ENCODE measurements around the gene CACNA1C.

DNA sequence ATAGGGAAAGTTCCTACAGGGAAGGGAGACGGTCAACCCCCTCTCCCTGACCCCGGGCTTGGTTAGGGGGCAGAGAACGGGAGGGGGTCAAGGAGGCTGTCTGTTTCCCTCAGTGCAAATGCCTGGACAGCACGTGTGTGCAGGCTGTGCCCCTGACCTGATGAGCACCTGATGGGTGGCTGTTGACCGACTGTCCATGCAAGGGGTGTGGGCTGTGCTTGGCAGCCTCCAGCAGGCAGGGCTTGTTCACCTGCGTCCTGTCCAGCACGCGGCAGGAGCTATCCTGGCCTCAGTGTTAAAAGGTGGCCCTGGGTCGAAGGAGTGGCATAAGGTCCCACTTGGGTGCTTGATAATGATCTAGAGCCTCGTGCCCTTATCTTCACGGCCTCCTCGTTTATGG lies 221.0 kb downstream of the CACNA1C start:
- no peak for TF ChIP-seq POLR2A (IDR thresholded peaks at IDR 0.05; ENCODE audit: low read depth, low read length)
- TF ChIP-seq POLR2AphosphoS5 (IDR thresholded peaks at IDR 0.05; ENCODE audit: low read depth, low read length), result no peak
- no peak for TF ChIP-seq POU2F2 (IDR thresholded peaks at IDR 0.05; ENCODE audit: low read depth, low read length)
- no peak for TF ChIP-seq TAF1 (IDR thresholded peaks at IDR 0.05; ENCODE audit: low read depth, low read length)

Data from GM12891 (cell line).